HepG2 (cell line): ENCODE data around the gene FSHB. TPM values are rescaled to one million over a fixed set of nuclear protein-coding genes. Genes with fewer than 3 reads are reported as not detected.
"Not testable (repeated sequence)": the region's sequence is repeated elsewhere in the genome, so short reads cannot be mapped to it uniquely, and the experiment has no call there.

Experiments used
- ARID5B ChIP-seq: IDR thresholded peaks from 2 replicates; pipeline ENCODE4 v1.4.0; 2020; ENCODE audit warnings: mild to moderate bottlenecking, missing genetic modification reagents
- FOXA1 ChIP-seq, 2 experiments: fragments of 450-650 bp in 1 of 2; sonication (generic) in 1 of 2; formaldehyde crosslinking in 1 of 2; IDR thresholded peaks; 2 replicates each; pipeline versions ENCODE4 v1.4.0 to v1.6.1; 2016 to 2020; ENCODE audit warnings: missing genetic modification reagents in 1 of 2
- FOXP4 ChIP-seq: sonication (generic); formaldehyde crosslinking; IDR thresholded peaks from 2 replicates; pipeline ENCODE4 v1.4.0; 2020; ENCODE audit warnings: missing genetic modification reagents
- ZMYM4 ChIP-seq: sonication (generic); formaldehyde crosslinking; IDR thresholded peaks from 2 replicates; pipeline ENCODE4 v1.8.1; 2023; ENCODE audit warnings: mild to moderate bottlenecking, missing genetic modification reagents
- ZNF281 ChIP-seq: sonication (generic); formaldehyde crosslinking; IDR thresholded peaks from 2 replicates; pipeline ENCODE4 v1.4.0; 2020; ENCODE audit warnings: missing genetic modification reagents, borderline replicate concordance
- polyA plus RNA-seq, 8 experiments: library from polyadenylated mRNA; depleted of rRNA in 3 of 8; stranded (reverse) in 7 of 8; unstranded in 1 of 8; fragments of >200 nt; fragmentation: Illumina TruSeq in 4 of 8; extraction: Trizol in 4 of 8; gene quantifications; 2 replicates each; pipeline versions ENCODE4 v1.2.1 to v1.2.3, GENCODE V29; 2011 to 2016; ENCODE audit warnings: low read depth in 4 of 8, missing spikeins in 1 of 8, mixed read lengths in 1 of 8; ENCODE audit not compliant: insufficient read depth in 1 of 8
- total RNA-seq, 5 experiments: library from RNA; depleted of rRNA; stranded (reverse); fragments of >200 nt; fragmentation: Illumina TruSeq; extraction: Trizol; gene quantifications; 2 replicates each; pipeline ENCODE4 v1.2.3, GENCODE V29; 2016; ENCODE audit warnings: low read depth in 1 of 5

The FSHB gene
- total and polyA plus RNA-seq, 2 of the 13 experiments (the other 11 are each of a cell fraction or from before 2014, with no cell fraction given), result not detected

GRCh38 chr11:30268638-30269037, 37.8 kb downstream of the FSHB start (continued):
- TF ChIP-seq ZNF281 (CRISPR knock-in tag), result peak; percentile 89
- TF ChIP-seq ARID5B, result 0 out of 2 replicates have a peak, but pooled peaks have one; percentile 24
- TF ChIP-seq FOXP4 (CRISPR knock-in tag), result peak; percentile 21; the same call in 1 of the 2 replicates
- 0 out of 2 replicates have a peak, but pooled peaks have one; percentile 22 for TF ChIP-seq ZMYM4 (CRISPR knock-in tag)
- TF ChIP-seq FOXA1 (IDR thresholded peaks at IDR 0.05), result not testable (repeated sequence)
- peak; percentile 70 for TF ChIP-seq FOXA1 (CRISPR knock-in tag; IDR thresholded peaks at IDR 0.05)
